NCI-H2029 (cell line): ENCODE measurements around the gene LAS1L.
"Not testable (repeated sequence)": the region's sequence is repeated elsewhere in the genome, so short reads cannot be mapped to it uniquely, and the experiment has no call there.

ENCODE experiments used
- DNase-seq: peaks from one replicate; lab custom pipeline; 2025; lab: John Stamatoyannopoulos, UW

Gene LAS1L

GRCh38 chrX:65534450-65535292 is at the start of gene LAS1L:
Gene LAS1L, minus strand, starts transcription at chrX:65534787. Its CDS starts 72 bp downstream, at chrX:65534715.
- peak; percentile 88 for DNase-seq

- DNase-seq = no peak
These were observed 48.0 kb upstream of the LAS1L start for GRCh38 chrX:65582450-65583082.

- peak; percentile 30 for DNase-seq
These were observed 47.2 kb upstream of the LAS1L start for GRCh38 chrX:65581661-65582339.

GRCh38 chrX:65578346-65578745 is 43.8 kb upstream of the LAS1L start:
- DNase-seq = no peak

- DNase-seq = no peak
These were observed 41.6 kb upstream of the LAS1L start for GRCh38 chrX:65576160-65576559.

- DNase-seq = no peak
These were observed 40.4 kb upstream of the LAS1L start for GRCh38 chrX:65575022-65575421.

GRCh38 chrX:65574356-65574755 is 39.8 kb upstream of the LAS1L start:
- no peak for DNase-seq

GRCh38 chrX:65572971-65573370 is 38.4 kb upstream of the LAS1L start:
- DNase-seq = no peak

- not testable (repeated sequence) for DNase-seq
These were observed 28.3 kb upstream of the LAS1L start for GRCh38 chrX:65562850-65563249.

- no peak for DNase-seq
These were observed 17.1 kb upstream of the LAS1L start for GRCh38 chrX:65551489-65552339.

GRCh38 chrX:65551086-65551485 is 16.5 kb upstream of the LAS1L start:
- no peak for DNase-seq

- no peak for DNase-seq
These were observed 10.9 kb upstream of the LAS1L start for GRCh38 chrX:65545456-65545855.

GRCh38 chrX:65537229-65537628 is 2.6 kb upstream of the LAS1L start:
- DNase-seq = no peak

- peak; percentile 1 for DNase-seq
These were observed 1.7 kb upstream of the LAS1L start for GRCh38 chrX:65536291-65536690.

GRCh38 chrX:65532016-65532415 is 2.6 kb downstream of the LAS1L start:
- no peak for DNase-seq

- no peak for DNase-seq
These were observed 5.8 kb downstream of the LAS1L start for GRCh38 chrX:65528705-65529340.

GRCh38 chrX:65528293-65528692 is 6.3 kb downstream of the LAS1L start:
- DNase-seq = no peak

GRCh38 chrX:65524139-65524538 is 10.4 kb downstream of the LAS1L start:
- DNase-seq = no peak

- DNase-seq = no peak
These were observed 11.7 kb downstream of the LAS1L start for GRCh38 chrX:65522739-65523372.

- not testable (repeated sequence) for DNase-seq
These were observed 15.1 kb downstream of the LAS1L start for GRCh38 chrX:65519530-65519929.

GRCh38 chrX:65518980-65519379 is 15.6 kb downstream of the LAS1L start:
- DNase-seq = not testable (repeated sequence)
